Upper lobe of left lung (tissue), 6 donors: ENCODE results near the gene PHF21A. TPM values are rescaled to one million over a fixed set of nuclear protein-coding genes. Genes with fewer than 3 reads are reported as not detected.

Source experiments
- ATAC-seq, 2 donors: fragments of 200-7000 bp; cut with Tn5 transposase; one replicate each; pipeline ENCODE4 v1.9.1; 2022; ENCODE audit warnings: mild to moderate bottlenecking in 2 of 2, moderate library complexity in 2 of 2; ENCODE audit not compliant: low FRiP score in 2 of 2
- DNase-seq, 2 donors: peaks; one replicate each; pipeline ENCODE4 v3.0.0-alpha.2; 2019 to 2020
- H3K27ac ChIP-seq, 4 donors: fragments of 200-600 bp; sonication (generic); one replicate each; pipeline ENCODE4 v1.5.1; 2016 to 2019
- H3K27me3 ChIP-seq, 4 donors: fragments of 200-600 bp; sonication (generic); one replicate each; pipeline ENCODE4 v1.5.1; 2017 to 2019
- H3K36me3 ChIP-seq, 4 donors: fragments of 200-600 bp; sonication (generic); one replicate each; pipeline ENCODE4 v1.5.1; 2016 to 2019
- H3K4me1 ChIP-seq, 4 donors: fragments of 200-600 bp; sonication (generic); one replicate each; pipeline ENCODE4 v1.5.1; 2018 to 2019
- H3K4me3 ChIP-seq, 4 donors: fragments of 200-600 bp; sonication (generic); one replicate each; pipeline ENCODE4 v1.5.1; 2017 to 2019; ENCODE audit warnings: mild to moderate bottlenecking in 2 of 4, moderate library complexity in 1 of 4
- H3K9me3 ChIP-seq, 4 donors: fragments of 200-600 bp; sonication (generic); one replicate each; pipeline ENCODE4 v1.5.1; 2018 to 2019
- CTCF ChIP-seq, 6 experiments: fragments of 450-650 bp in 4 of 6; fragments of 200-600 bp in 2 of 6; sonication (generic) in 2 of 6; IDR thresholded peaks; one replicate each; pipeline ENCODE4 v1.5.1; 2016 to 2019; ENCODE audit warnings: antibody characterized with exemption in 6 of 6
- EP300 ChIP-seq, 4 donors: sonication (generic); formaldehyde crosslinking; IDR thresholded peaks; one replicate each; pipeline ENCODE4 v1.5.1; 2017; ENCODE audit warnings: antibody characterized with exemption in 4 of 4, control low read depth in 2 of 4
- POLR2A ChIP-seq, 4 donors: fragments of 450-650 bp; IDR thresholded peaks; one replicate each; pipeline ENCODE4 v1.5.1; 2016 to 2017; ENCODE audit warnings: antibody characterized with exemption in 4 of 4, mild to moderate bottlenecking in 2 of 4
- POLR2AphosphoS5 ChIP-seq, 2 donors: sonication (generic); formaldehyde crosslinking; IDR thresholded peaks; one replicate each; pipeline ENCODE4 v1.5.1; 2017; ENCODE audit warnings: antibody characterized with exemption in 2 of 2
- WGBS, 2 donors: methylation state at CpG; one replicate each; pipeline ENCODE4 v1.1.5; 2017 to 2018; 5-methylcytosine and 5-hydroxymethylcytosine counted together
- total RNA-seq, 6 donors: library from RNA; depleted of rRNA in 4 of 6; stranded (reverse); fragments of >200 nt in 4 of 6; gene quantifications; one replicate each; pipeline versions ENCODE4 v1.1.0 to v1.2.1, GENCODE V29; 2016 to 2021
- donor health status: DM: no; HTN: no; CAD: no; lungs with moderate emphysema.
- donor health status: DM: no; HTN: yes; CAD: no; lungs with severe emphysema.

PHF21A gene
- total RNA-seq, 6 donors from 2014 or later = 21.1 to 99.5 (median 52.2) TPM

- TF ChIP-seq POLR2A (IDR thresholded peaks at IDR 0.05) (no peak), EP300 (IDR thresholded peaks at IDR 0.05) (no peak), CTCF (IDR thresholded peaks at IDR 0.05) (no peak), POLR2AphosphoS5 (IDR thresholded peaks at IDR 0.05) (no peak)
- H3K4me3 ChIP-seq = no peak overlapping the region
- peak; percentile 43 to 69 for DNase-seq
- H3K9me3 ChIP-seq = no peaks in the 10 kb centered on the region
- H3K27ac ChIP-seq = peak overlapping the region in 1 of 4 donors; percentile 42
- ATAC-seq = peak; percentile 13 to 14
- peaks cover 0 to 15% (median 8%) of the 10 kb centered on the region in 4 donors for H3K4me1 ChIP-seq
- H3K36me3 ChIP-seq = peaks cover 27 to 46% (median 32%) of the 10 kb centered on the region in 4 donors
- WGBS, 2 donors = 65 to 68% methylated on average over 14 of the region's 14 CpGs
- no peaks in the 10 kb centered on the region for H3K27me3 ChIP-seq
Measured at GRCh38 chr11:45930031-45930794, 191.0 kb downstream of the PHF21A start.

GRCh38 chr11:45929486-45930030 is 191.7 kb downstream of the PHF21A start:
- no peak overlapping the region for H3K4me3 ChIP-seq
- H3K36me3 ChIP-seq = peaks cover 20 to 39% (median 25%) of the 10 kb centered on the region in 4 donors
- H3K27me3 ChIP-seq = no peaks in the 10 kb centered on the region
- peak overlapping the region in 1 of 4 donors; percentile 42 for H3K27ac ChIP-seq
- no peaks in the 10 kb centered on the region for H3K9me3 ChIP-seq
- peaks cover 0 to 15% (median 8%) of the 10 kb centered on the region in 4 donors for H3K4me1 ChIP-seq
- TF ChIP-seq EP300 (IDR thresholded peaks at IDR 0.05) = no peak
- no peak for TF ChIP-seq CTCF (IDR thresholded peaks at IDR 0.05)
- TF ChIP-seq POLR2AphosphoS5 (IDR thresholded peaks at IDR 0.05) = no peak
- TF ChIP-seq POLR2A (IDR thresholded peaks at IDR 0.05) = no peak
- peak in 1 of 2 donors; percentile 1 for ATAC-seq
- 62 to 77% methylated on average over 8 to 10 of the region's 10 CpGs for WGBS, 2 donors
- no peak for DNase-seq

GRCh38 chr11:45928535-45929215 is 192.6 kb downstream of the PHF21A start:
- H3K27me3 ChIP-seq = no peaks in the 10 kb centered on the region
- WGBS, 2 donors = 84 to 85% methylated on average over 13 of the region's 13 CpGs
- no peak for ATAC-seq
- no peak overlapping the region for H3K27ac ChIP-seq
- peaks cover 11 to 31% (median 16%) of the 10 kb centered on the region in 4 donors for H3K36me3 ChIP-seq
- H3K9me3 ChIP-seq = no peaks in the 10 kb centered on the region
- peaks cover 0 to 15% (median 8%) of the 10 kb centered on the region in 4 donors for H3K4me1 ChIP-seq
- no peak for TF ChIP-seq EP300 (IDR thresholded peaks at IDR 0.05)
- no peak overlapping the region for H3K4me3 ChIP-seq
- DNase-seq = peak in 1 of 2 donors; percentile 69

GRCh38 chr11:45927684-45928413 is 193.4 kb downstream of the PHF21A start:
- peak in 1 of 2 donors; percentile 24 for ATAC-seq
- H3K4me3 ChIP-seq = no peak overlapping the region
- peaks cover 0 to 6% (median 5%) of the 10 kb centered on the region in 4 donors for H3K27me3 ChIP-seq
- no peak overlapping the region for H3K27ac ChIP-seq
- peak in 1 of 2 donors; percentile 60 for DNase-seq
- H3K9me3 ChIP-seq = no peaks in the 10 kb centered on the region
- 91 to 94% methylated on average over 13 to 27 of the region's 27 CpGs for WGBS, 2 donors
- H3K4me1 ChIP-seq = peaks cover 5 to 22% (median 14%) of the 10 kb centered on the region in 4 donors
- TF ChIP-seq POLR2AphosphoS5 (IDR thresholded peaks at IDR 0.05) (no peak), CTCF (IDR thresholded peaks at IDR 0.05) (no peak), POLR2A (IDR thresholded peaks at IDR 0.05) (no peak), EP300 (IDR thresholded peaks at IDR 0.05) (no peak)
- peaks cover 4 to 22% (median 9%) of the 10 kb centered on the region in 4 donors for H3K36me3 ChIP-seq
